Measurements from ENCODE around the gene NCKIPSD. TPM values are rescaled to one million over a fixed set of nuclear protein-coding genes. Genes with fewer than 3 reads are reported as not detected.

Gene NCKIPSD
- total RNA-seq, 2 experiments from 2014 or later, result 56.5 to 57.1 TPM

DNA sequence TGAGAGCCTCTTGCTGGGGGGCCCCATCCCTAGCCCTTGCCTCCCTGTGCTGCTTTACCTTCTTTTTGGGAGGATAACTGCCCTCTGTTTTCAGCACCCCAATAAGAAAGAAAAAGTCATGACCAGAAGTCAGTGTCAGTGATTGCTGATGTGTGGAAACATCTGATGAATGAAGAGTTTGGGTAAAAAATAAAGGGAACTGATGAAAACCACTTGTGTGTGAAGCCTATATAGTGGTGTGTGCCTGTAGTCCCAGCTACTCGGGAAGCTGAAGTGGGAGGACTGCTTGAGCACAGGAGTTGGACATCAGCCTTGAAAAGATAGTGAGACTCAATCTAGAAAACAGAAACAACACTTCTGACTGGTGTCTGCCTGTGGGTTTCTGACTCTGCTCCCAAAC, 13.2 kb downstream of the NCKIPSD start:
- CTCF ChIA-PET, result interaction anchor here (1.1 kb wide), 1 partner anchor 272 kb away, joined by 3 read pairs; no protein-coding TSS in a partner anchor

DNA sequence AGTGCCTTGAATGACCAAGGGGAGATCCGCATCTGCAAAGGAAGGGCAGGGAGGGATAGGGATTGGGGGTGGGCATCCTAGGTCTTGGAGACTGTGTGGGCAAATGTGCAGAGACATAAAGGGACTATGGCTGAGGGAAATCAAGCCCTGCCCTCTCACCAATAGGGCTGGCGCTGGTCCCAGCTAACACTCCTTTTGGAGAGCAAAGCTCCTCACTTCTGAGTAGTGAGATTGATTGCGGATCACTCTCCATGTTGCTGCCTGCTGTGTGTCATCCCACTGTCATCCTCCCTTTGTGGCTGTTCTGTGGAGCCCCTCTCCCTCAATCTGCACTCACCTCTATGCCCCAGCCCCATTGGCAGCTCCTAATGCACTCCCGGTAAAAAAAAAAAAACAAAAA, 20.8 kb downstream of the NCKIPSD start:
- Mint-ChIP-seq H3K4me3 (no peak overlapping the region), H3K27ac (no peak overlapping the region), H3K4me1 (ENCODE audit: low read depth) (peaks cover 30% of the 10 kb centered on the region), H3K27me3 (ENCODE audit: low read depth) (peaks cover 9% of the 10 kb centered on the region), H3K36me3 (ENCODE audit: low read depth) (peaks cover 12% of the 10 kb centered on the region), H3K9me3 (ENCODE audit: insufficient read depth) (no peaks in the 10 kb centered on the region)
- DNase-seq, result no peak
- ChIA-PET CTCF (interaction anchor here (1.1 to 1.4 kb wide), 2 partner anchors 254 to 429 kb away, joined by 3 read pairs; partner anchors contain the start of genes ARIH2 and QRICH1), POLR2A (interaction anchor here (1.1 to 1.2 kb wide), 2 partner anchors 10 to 52 kb away, joined by 3 to 4 read pairs; partner anchors contain the start of gene IP6K2)
- ATAC-seq, result no peak

More for the DNA sequence above, 13.2 kb downstream of the NCKIPSD start:
- H3K27me3 Mint-ChIP-seq (ENCODE audit: low read depth), result no peaks in the 10 kb centered on the region
- ATAC-seq (no peak), DNase-seq (no peak)
- POLR2A ChIA-PET, result no interaction called here
- no peaks in the 10 kb centered on the region for H3K9me3 Mint-ChIP-seq (ENCODE audit: insufficient read depth)
- H3K36me3 Mint-ChIP-seq (ENCODE audit: low read depth), result peaks cover 35% of the 10 kb centered on the region
- no peaks in the 10 kb centered on the region for H3K4me1 Mint-ChIP-seq (ENCODE audit: low read depth)
- H3K4me3 Mint-ChIP-seq, result no peak overlapping the region
- peak overlapping the region; percentile 53 for H3K27ac Mint-ChIP-seq

DNA sequence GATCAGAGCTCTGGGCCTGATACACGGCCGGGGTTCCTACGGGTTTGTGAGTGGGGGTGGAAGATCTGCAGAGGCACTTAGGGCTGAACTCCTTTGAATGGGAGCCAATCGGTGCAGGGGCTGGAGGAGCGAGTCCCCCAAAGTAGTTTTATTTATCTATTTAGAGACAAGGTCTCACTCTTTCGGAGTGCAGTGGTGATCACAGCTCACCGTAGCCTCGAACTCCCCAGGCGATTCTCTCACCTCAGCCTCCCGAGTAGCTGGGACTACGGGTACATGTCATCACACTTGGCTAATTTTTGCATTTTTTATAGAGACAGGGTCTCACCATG, 21.4 kb downstream of the NCKIPSD start:
- POLR2A ChIA-PET, result interaction anchor here (1.1 to 1.3 kb wide), 4 partner anchors 10 to 224 kb away, joined by 3 to 4 read pairs (median 4); partner anchors contain the start of genes CCDC51, IP6K2, SLC26A6 and TMA7
- H3K36me3 Mint-ChIP-seq (ENCODE audit: low read depth), result peaks cover 10% of the 10 kb centered on the region

GRCh38 chr3:48663489-48664312, 22.0 kb downstream of the NCKIPSD start:
- POLR2A ChIA-PET, result interaction anchor here (0.9 to 2.1 kb wide), 6 partner anchors 11 to 223 kb away, joined by 3 to 8 read pairs (median 4); partner anchors contain the start of genes CCDC51, IP6K2, SLC26A6 and TMA7
- Mint-ChIP-seq H3K27me3 (ENCODE audit: low read depth) (peaks cover 9% of the 10 kb centered on the region), H3K36me3 (ENCODE audit: low read depth) (peaks cover 10% of the 10 kb centered on the region), H3K4me1 (ENCODE audit: low read depth) (peaks cover 30% of the 10 kb centered on the region), H3K27ac (peak overlapping the region; percentile 86), H3K4me3 (peak overlapping the region; percentile 84), H3K9me3 (ENCODE audit: insufficient read depth) (no peaks in the 10 kb centered on the region)
- CTCF ChIA-PET, result interaction anchor here (1.0 to 2.0 kb wide), 12 partner anchors 12 to 430 kb away, joined by 3 to 7 read pairs (median 4); partner anchors contain the start of genes ARIH2, NCKIPSD, PFKFB4 and QRICH1
- ATAC-seq, result peak; percentile 92
- DNase-seq, result peak; percentile 96

More for the DNA sequence above, 21.4 kb downstream of the NCKIPSD start:
- Mint-ChIP-seq H3K27me3 (ENCODE audit: low read depth) (peaks cover 9% of the 10 kb centered on the region), H3K27ac (no peak overlapping the region), H3K4me3 (peak overlapping the region; percentile 84), H3K9me3 (ENCODE audit: insufficient read depth) (no peaks in the 10 kb centered on the region), H3K4me1 (ENCODE audit: low read depth) (peaks cover 30% of the 10 kb centered on the region)
- CTCF ChIA-PET, result interaction anchor here (1.0 to 2.0 kb wide), 9 partner anchors 11 to 430 kb away, joined by 3 to 7 read pairs (median 3); partner anchors contain the start of genes ARIH2, NCKIPSD and QRICH1
- no peak for ATAC-seq
- DNase-seq, result no peak

DNA sequence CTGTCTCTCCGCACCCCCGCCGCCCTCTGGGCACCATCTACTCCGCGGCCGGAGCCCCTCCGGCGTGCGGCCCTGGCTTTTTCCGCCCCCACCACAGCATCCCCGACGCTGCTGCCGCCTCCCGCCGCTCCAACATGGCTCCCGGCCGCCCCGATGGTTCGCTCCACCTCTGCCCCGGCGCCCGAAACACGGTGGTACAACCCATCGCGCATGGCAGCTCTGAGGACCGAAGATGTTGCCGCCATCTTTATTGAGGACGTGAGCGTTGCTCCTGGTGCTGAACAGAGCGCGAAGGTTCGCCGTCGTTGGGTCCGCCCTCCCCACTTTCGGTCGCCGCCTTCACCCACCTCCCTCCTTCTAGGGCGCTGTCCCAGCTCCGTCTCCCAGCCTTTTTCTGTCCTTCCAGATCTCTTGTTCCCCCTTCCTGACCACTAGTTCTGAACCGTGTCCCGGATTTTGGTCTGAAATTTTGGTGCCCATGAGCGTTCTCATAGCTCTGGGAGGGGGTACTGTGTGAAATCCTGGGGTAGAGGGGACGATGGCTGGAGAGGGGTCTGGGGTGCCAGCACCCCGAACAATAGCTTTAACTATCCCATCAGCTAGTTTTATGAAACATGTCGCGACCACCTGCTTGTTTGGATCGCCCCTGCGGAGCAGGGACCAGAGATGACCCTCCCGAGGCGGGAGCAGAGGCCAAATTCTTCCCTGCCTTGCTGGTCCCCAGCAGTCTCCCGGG, 22.8 kb downstream of the NCKIPSD start, which contains the start of gene CELSR3:
Gene CELSR3 (minus strand): TSS at position 134 of the 736 bp plus-strand sequence. CDS start 252 bp downstream, outside the sequence.
- POLR2A ChIA-PET, result interaction anchor here (0.9 to 2.1 kb wide), 5 partner anchors 21 to 748 kb away, joined by 3 to 8 read pairs (median 3); partner anchors contain the start of genes CCDC51, IP6K2, SLC26A6 and TMA7

GRCh38 chr3:48662145-48662752, 23.5 kb downstream of the NCKIPSD start:
- Mint-ChIP-seq H3K4me1 (ENCODE audit: low read depth) (peaks cover 37% of the 10 kb centered on the region), H3K27ac (no peak overlapping the region), H3K27me3 (ENCODE audit: low read depth) (peaks cover 9% of the 10 kb centered on the region), H3K36me3 (ENCODE audit: low read depth) (peaks cover 10% of the 10 kb centered on the region), H3K9me3 (ENCODE audit: insufficient read depth) (no peaks in the 10 kb centered on the region), H3K4me3 (peak overlapping the region; percentile 52)
- no peak for ATAC-seq
- DNase-seq, result no peak
- POLR2A ChIA-PET, result interaction anchor here (0.6 to 2.1 kb wide), 3 partner anchors 55 to 749 kb away, joined by 3 to 8 read pairs (median 3); partner anchors contain the start of gene IP6K2
- CTCF ChIA-PET, result interaction anchor here (1.1 to 2.0 kb wide), 5 partner anchors 22 to 226 kb away, joined by 5 to 7 read pairs (median 6); partner anchors contain the start of genes NCKIPSD, PFKFB4 and SLC26A6

More for the DNA sequence above, 22.8 kb downstream of the NCKIPSD start, which contains the start of gene CELSR3:
- H3K27ac Mint-ChIP-seq, result peak within 1 kb of the TSS; percentile 86
- CTCF ChIA-PET, result interaction anchor here (1.1 to 2.0 kb wide), 9 partner anchors 13 to 227 kb away, joined by 3 to 7 read pairs (median 5); partner anchors contain the start of genes NCKIPSD, PFKFB4 and SLC26A6
- peaks cover 10% of the 10 kb centered on the region for H3K36me3 Mint-ChIP-seq (ENCODE audit: low read depth)
- ATAC-seq (peak; percentile 37), DNase-seq (peak; percentile 76)
- no peaks in the 10 kb centered on the region for H3K9me3 Mint-ChIP-seq (ENCODE audit: insufficient read depth)
- H3K27me3 Mint-ChIP-seq (ENCODE audit: low read depth), result peaks cover 9% of the 10 kb centered on the region
- H3K4me1 Mint-ChIP-seq (ENCODE audit: low read depth), result peaks cover 30% of the 10 kb centered on the region
- peak within 1 kb of the TSS; percentile 84 for H3K4me3 Mint-ChIP-seq

GRCh38 chr3:48661501-48662144, 24.1 kb downstream of the NCKIPSD start:
- Mint-ChIP-seq H3K4me1 (ENCODE audit: low read depth) (peaks cover 43% of the 10 kb centered on the region), H3K36me3 (ENCODE audit: low read depth) (peaks cover 10% of the 10 kb centered on the region), H3K27ac (no peak overlapping the region), H3K9me3 (ENCODE audit: insufficient read depth) (no peaks in the 10 kb centered on the region), H3K4me3 (peak overlapping the region; percentile 52), H3K27me3 (ENCODE audit: low read depth) (peaks cover 9% of the 10 kb centered on the region)
- ChIA-PET POLR2A (interaction anchor here (0.6 to 2.1 kb wide), 3 partner anchors 10 to 93 kb away, joined by 3 to 8 read pairs (median 3); partner anchors contain the start of gene IP6K2), CTCF (interaction anchor here (1.4 to 1.8 kb wide), 3 partner anchors 24 to 26 kb away, joined by 5 to 7 read pairs (median 5); partner anchors contain the start of genes NCKIPSD and SLC26A6)
- DNase-seq, result peak; percentile 84
- peak; percentile 26 for ATAC-seq

- DNase-seq (no peak), ATAC-seq (no peak)
- H3K4me1 Mint-ChIP-seq (ENCODE audit: low read depth), result peaks cover 45% of the 10 kb centered on the region
- ChIA-PET POLR2A (no interaction called here), CTCF (interaction anchor here (1.4 kb wide), 1 partner anchor 25 kb away, joined by 5 read pairs; the partner anchor contains the start of gene NCKIPSD)
- H3K4me3 Mint-ChIP-seq, result peak overlapping the region; percentile 52
- no peak overlapping the region for H3K27ac Mint-ChIP-seq
- H3K36me3 Mint-ChIP-seq (ENCODE audit: low read depth), result peaks cover 5% of the 10 kb centered on the region
- peaks cover 9% of the 10 kb centered on the region for H3K27me3 Mint-ChIP-seq (ENCODE audit: low read depth)
- no peaks in the 10 kb centered on the region for H3K9me3 Mint-ChIP-seq (ENCODE audit: insufficient read depth)
Observed at GRCh38 chr3:48660800-48661400, 24.8 kb downstream of the NCKIPSD start.

DNA sequence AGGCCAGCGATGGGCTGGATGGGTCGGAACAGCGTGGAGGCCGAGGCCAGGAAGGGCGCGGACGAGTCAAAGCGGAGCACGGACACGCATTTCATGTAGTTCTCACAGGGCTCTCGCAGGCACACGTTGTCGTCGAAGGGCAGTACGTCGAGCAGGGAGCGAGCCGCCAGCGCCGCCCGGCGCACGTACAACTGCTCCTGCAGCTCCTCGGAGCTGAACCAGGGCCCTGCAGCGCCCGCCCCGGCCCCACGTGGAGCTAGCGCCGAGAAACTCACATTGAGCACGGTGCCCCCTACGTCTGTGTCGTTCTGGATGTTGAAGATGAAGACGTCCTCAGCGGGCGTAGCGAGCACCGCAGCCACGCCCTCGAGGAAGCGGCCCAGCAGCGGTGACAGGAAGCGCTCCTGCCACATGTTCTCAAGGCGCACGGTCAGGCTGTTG, 28.9 kb downstream of the NCKIPSD start:
- H3K27ac Mint-ChIP-seq, result peak overlapping the region; percentile 89
- no peaks in the 10 kb centered on the region for H3K9me3 Mint-ChIP-seq (ENCODE audit: insufficient read depth)
- DNase-seq, result peak; percentile 68
- peaks cover 38% of the 10 kb centered on the region for H3K4me1 Mint-ChIP-seq (ENCODE audit: low read depth)
- H3K4me3 Mint-ChIP-seq, result peak overlapping the region; percentile 80
- peaks cover 2% of the 10 kb centered on the region for H3K27me3 Mint-ChIP-seq (ENCODE audit: low read depth)
- H3K36me3 Mint-ChIP-seq (ENCODE audit: low read depth), result peaks cover 17% of the 10 kb centered on the region
- POLR2A ChIA-PET, result interaction anchor here (0.6 kb wide), 1 partner anchor 310 kb away, joined by 3 read pairs; no protein-coding TSS in a partner anchor
- ATAC-seq, result peak; percentile 7
- CTCF ChIA-PET, result interaction anchor here (0.6 to 2.1 kb wide), 5 partner anchors 21 to 919 kb away, joined by 3 to 8 read pairs (median 3); partner anchors contain the start of genes NCKIPSD and SLC26A6
